Prostate gland (tissue), 2 donors: ENCODE results near the gene DHRS7B.

Experiments
- CTCF ChIP-seq, 4 experiments: fragments of 200-600 bp in 2 of 4; fragments of 450-650 bp in 2 of 4; sonication (generic) in 2 of 4; IDR thresholded peaks; 1 replicate in 3 of 4; 2 replicates in 1 of 4; pipeline ENCODE4 v1.5.1; 2016 to 2019; ENCODE audit warnings: antibody characterized with exemption in 4 of 4, mild to moderate bottlenecking in 2 of 4, moderate library complexity in 2 of 4
- POLR2AphosphoS5 ChIP-seq: sonication (generic); formaldehyde crosslinking; IDR thresholded peaks from one replicate; pipeline ENCODE4 v1.6.1; 2017; ENCODE audit warnings: antibody characterized with exemption

GRCh38 chr17:21079196-21079595 is 47.6 kb upstream of the DHRS7B start:
- TF ChIP-seq POLR2AphosphoS5 (no peak), CTCF (IDR thresholded peaks at IDR 0.05) (no peak)
